GF-D8 (cell line): ENCODE results near the gene EXOC6.

ENCODE experiments used
- DNase-seq: peaks from one replicate; lab custom pipeline; 2025; lab: John Stamatoyannopoulos, UW

The EXOC6 gene

DNA sequence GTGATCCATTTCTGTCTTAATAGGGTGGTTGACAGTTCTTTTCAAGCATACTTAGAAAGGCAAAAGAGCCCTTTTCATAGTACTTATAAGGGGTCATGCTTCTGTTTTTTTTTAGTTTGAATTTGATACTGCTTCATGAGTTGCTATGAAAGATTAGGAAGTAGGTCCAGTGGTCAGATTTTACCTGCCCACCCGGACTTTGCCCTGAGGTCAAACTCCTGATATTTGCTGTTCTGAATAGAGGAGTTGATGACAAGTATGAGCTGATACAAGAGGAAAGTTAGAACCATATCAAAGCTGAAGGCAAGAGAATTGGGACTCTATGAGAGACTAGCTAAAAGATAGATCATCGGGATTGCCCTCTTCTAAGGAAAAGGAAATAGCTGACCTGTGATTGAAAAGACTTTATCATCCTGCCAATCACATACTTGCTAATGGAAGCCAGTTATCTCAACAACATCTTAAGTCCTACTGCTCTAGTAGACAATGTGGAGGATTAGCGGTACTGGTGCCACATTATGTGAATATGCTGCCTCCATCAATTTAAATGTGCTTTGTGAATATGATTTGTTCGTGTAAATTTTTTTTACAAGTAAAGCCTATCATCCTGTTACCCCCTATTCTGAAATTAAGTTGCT lies 174.8 kb downstream of the EXOC6 start:
- no peak for DNase-seq

GRCh38 chr10:93026072-93026471 lies 177.8 kb downstream of the EXOC6 start:
- no peak for DNase-seq

- no peak for DNase-seq
Observed at GRCh38 chr10:93027508-93027907, 179.2 kb downstream of the EXOC6 start.

DNA sequence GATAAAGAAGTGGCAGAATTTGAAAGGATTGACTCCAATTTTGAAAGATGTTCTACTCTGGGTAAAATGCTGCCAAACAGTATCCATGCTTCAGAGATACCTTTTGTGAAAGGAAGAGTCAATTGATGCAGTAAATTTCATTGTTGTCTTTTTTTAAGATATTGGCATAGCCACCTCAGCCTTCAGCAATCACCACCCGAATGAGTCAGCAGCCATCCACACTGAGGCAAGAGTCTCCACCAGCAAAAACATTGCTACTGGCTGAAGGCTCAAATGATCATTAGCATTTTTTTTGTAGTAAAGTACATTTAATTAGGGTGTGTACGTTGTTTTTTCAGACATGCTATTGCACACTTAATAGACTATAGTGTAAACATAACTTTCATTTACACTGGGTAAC lies 180.6 kb downstream of the EXOC6 start:
- no peak for DNase-seq

DNA sequence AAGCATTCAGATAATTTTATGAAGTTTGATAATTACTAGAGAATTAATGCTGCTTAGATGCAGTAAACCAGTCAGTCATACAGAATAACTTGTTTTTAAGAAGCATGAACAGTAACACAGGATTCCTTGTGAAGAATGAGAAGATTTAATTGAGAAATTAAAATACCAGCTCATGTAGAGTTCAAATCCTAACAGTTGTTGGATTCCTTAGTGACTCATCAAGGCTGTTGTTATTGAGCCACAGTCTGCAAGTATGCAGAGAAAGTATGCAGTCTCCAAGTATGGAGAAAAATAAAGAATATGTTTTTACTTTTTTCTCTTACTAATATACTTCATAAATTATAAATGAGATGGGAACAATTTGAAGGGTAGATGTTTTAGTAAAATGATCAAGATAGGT lies 182.1 kb downstream of the EXOC6 start:
- no peak for DNase-seq

DNA sequence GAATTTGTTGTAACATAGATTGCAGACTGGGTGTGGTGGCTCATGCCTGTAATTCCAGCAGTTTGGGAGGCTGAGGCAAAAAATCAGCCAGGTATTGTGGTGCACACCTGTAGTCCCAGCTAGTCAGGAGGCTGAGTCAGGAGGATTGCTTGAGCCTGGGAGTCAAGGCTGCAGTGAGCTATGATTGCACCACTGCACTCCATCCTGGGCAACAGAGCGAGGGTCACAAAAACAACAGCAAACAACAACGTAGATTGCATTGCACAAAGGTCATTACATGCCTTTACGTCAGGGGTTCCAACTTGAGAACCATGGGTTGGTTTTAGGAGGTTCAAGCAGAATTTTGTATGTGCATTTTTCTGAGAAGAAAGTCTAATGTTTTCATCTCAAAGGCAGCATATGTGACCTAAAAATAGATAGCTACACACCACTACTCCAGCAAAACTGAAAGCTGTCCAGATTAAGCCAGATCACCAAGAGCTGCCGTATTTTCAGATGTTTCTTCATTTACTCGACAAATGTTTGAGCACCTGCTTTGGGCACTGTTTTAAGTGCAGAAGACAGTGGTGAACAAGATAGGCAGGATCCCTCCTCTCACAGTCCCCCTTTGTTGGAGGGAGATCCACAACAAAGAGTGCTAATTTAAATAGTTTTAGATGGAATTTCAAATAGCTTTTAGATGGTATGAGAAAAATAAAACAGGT lies 183.9 kb downstream of the EXOC6 start:
- DNase-seq = no peak

DNA sequence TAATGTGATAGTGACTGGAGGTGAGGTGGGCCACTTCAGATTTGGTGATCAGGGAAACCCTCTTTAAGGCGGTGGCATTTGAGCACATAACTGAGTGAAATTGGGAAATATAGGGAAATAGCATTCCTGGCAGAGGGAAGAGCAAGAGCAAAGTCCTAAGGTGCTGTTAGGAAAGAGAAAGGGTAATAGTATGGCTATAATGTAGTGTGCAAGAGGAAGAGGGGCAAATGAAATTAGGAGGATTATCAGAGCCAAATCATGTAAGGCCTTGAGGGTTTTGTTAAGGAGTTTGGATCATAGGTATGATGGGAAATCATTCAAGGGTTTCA lies 184.5 kb downstream of the EXOC6 start:
- DNase-seq = no peak

DNA sequence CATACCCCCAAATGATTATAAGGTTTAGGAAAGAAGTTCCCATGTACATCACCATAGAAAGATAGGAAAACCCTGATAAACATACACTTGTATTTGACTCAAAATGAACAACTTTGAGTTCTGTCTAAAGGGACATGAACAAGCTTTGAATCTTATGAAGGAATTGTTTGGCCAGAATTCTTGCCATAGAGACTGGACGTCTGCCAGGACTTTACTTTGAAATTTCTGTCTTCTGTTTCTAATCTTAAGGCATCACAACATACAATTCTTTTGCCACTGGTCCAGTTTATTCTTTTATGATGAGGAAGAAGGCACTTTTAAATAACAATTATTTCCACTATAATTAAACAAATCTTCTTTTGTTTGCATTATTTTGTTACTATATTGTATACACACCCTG lies 186.1 kb downstream of the EXOC6 start:
- no peak for DNase-seq

DNA sequence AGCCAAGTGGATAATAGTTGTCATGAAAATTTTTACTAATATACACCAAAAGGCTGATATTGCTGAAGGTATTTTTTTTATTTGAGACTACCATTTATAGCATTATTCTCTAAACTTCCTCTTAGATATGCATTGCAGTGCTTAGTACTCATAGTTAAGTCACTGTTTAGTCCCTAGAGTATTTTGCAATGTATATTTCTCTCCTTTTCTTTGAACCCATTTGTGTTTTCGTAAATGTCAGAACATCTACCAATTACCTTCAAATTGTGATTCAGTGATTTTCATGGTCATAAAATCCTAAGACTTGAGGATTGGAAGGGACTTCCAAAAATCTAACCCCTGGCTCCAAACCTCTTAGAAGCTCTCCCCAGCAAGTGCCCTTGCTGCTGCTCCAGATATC lies 190.8 kb downstream of the EXOC6 start:
- no peak for DNase-seq

- DNase-seq = peak; percentile 47
Observed at GRCh38 chr10:93039721-93040120, 191.4 kb downstream of the EXOC6 start.

DNA sequence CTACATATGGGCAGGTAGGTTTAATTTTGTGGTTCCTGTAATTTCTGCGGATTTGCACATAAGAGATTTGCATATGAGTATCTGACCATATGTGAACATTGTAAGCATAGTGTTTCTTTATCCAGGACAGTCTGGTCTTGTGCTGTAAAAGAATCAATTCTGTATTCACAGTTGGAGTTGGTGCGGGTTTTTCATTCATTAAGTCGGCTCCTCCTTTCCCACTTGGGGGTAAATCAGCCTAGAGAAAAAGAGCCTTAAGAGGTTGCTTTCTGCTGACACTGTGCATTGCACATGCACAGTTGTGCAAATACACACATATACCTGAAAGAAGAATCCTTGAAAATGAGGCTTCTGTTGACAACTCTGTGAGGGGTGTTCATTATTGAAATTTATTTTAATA lies 206.2 kb downstream of the EXOC6 start:
- DNase-seq = no peak

DNA sequence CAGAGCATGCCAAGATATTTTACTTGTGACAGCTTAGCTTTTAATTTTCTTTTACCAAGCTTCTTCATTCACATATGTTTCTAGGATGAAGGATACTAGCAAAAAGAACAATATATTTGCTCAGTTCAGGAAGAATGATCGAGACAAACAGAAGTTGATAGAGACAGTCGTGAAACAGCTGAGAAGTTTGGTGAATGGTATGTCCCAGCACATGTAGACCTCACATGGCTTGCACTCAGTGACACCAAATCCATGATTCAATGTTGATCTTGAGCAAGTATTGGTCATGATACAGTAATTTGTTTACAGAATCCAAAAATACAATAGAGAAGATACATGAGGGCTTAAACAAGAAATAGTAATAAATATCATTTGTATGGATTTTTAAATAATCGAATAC lies 209.8 kb downstream of the EXOC6 start:
- DNase-seq = no peak

GRCh38 chr10:93059975-93060886 lies 211.9 kb downstream of the EXOC6 start, which contains the start of gene CYP26C1:
Gene CYP26C1 (plus strand): TSS chr10:93060798. CDS start chr10:93061264, 466 bp downstream.
- DNase-seq = no peak

- no peak for DNase-seq
Observed at GRCh38 chr10:93060887-93061593, 212.7 kb downstream of the EXOC6 start.

DNA sequence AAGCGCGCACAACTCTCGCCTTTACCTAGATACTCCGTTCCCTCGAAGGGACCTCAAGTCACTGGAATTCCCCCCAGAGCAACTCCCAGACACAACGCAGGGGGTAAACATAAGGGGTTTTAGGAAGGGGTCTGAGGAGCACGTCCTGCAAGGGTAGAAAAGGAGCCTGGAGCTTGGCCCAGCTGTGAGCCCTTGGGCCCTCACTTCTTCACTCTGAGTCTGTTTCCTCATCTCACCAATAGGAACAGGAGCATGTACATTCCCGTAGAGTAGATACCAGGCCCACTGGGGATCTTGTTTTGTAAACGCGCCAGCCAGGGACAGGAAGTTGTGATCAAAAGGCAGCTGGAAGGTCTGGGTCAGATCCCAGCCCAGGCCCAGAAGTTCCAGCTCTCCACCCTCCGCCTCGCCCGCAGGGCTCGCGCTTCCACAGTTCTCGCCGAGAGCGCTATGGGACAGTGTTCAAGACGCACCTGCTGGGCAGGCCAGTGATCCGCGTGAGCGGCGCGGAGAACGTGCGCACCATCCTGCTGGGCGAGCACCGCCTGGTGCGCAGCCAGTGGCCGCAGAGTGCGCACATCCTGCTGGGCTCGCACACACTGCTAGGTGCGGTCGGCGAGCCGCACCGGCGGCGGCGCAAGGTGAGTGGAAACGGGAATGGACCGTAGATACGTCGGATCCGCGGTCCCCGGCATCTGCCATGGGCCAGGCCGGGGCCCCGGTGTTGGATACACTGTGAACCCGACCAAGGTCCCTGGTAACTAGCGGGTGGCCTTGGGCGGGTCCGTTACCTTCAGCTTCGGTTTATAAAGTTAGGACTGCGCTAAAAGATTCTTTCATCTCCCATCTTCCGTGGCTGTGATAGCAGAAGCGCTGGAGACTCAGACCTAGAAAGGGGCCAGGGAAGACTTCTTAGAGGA lies 213.5 kb downstream of the EXOC6 start:
- DNase-seq = no peak

- no peak for DNase-seq
Observed at GRCh38 chr10:93062514-93063143, 214.3 kb downstream of the EXOC6 start.

- no peak for DNase-seq
Observed at GRCh38 chr10:93063144-93063976, 215.0 kb downstream of the EXOC6 start.

DNA sequence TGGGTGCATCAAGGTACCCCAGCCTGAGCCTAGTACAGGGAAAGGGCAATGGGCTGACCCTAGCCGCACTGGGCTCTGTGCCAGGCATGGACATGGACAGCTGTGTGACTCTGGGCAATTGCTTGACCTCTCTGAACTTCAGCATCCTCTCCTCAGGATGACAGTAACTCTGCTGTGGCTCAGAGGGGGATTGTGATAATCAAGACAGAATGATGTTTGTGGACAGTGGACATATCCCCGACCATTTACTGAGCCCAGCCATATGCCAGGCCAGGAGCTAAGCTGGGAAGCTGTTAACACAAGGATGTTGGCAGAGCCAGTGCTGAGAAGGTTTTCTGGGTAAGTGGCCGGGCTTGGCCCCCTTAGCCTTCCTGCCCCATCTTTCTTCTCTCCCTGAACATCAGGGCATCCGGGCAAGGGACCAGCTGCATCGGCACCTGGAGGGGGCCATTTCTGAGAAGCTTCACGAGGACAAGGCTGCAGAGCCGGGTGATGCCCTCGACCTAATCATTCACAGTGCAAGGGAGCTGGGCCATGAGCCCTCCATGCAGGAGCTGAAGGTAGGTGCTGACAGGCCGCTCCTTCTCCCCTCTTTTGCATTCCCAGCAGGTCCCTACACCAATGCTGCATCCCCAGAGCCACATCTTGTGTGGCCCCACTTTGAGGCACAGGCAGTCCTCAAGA lies 215.8 kb downstream of the EXOC6 start:
- no peak for DNase-seq
